ENCODE data around the gene RFNG. TPM values are rescaled to one million over a fixed set of nuclear protein-coding genes. Genes with fewer than 3 reads are reported as not detected.
A peak's percentile ranks its signal among the peaks of the same experiment; 100 is the strongest.
"Not testable (repeated sequence)": the region's sequence is repeated elsewhere in the genome, so short reads cannot be mapped to it uniquely, and the experiment has no call there.

The RFNG gene
- polyA plus RNA-seq, 3 donors = 39.4 to 51.2 (median 41.1) TPM

DNA sequence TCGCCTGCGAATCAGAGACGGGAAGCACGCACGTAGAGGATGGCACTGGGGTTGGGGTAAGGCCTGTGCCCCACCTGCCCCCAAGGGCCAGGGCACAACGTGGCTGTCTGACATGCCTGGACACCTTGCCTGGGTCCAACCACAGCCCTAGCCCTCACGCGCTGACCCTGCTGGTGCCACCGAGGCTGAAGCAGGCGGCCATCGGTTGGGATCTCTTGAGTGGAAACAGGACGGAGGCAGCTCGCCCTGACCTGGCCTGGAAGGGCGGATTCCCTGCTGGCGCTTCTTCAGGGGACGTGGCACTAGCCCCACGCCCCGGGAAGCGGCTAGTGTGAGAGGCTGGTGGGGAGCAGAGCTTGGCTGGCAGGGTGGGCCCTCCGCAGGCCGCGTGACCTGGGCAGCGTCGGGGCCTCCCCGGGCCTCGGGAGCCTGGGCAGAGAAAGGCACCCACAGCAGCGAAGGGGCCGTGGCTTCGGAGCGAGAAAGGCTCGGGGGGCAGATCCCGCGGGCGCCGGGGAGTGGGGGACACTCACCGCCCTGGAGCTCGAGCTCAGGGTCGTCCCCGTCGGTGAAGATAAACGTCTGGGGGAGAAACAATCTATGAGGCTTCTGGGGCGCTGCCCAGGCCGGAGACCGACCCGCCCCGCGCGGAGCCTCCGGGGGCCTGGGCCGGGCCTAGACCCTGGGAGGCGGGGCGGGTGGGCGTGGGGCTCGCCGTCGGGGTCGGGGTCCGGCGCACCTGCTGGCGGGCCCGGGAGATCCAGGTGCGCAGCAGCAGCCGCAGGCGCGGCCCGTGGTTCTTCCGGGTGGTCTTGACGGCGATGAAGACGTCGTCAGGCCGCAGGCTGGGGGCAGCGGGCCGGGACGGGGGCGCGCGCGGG, 610 bp downstream of the RFNG start:
- H3K27ac ChIP-seq (ENCODE audit: low read depth, low read length) = no peak overlapping the region
- 15 to 22% (median 15%) methylated on average over 42 to 79 of the region's 79 CpGs for WGBS, 3 donors

DNA sequence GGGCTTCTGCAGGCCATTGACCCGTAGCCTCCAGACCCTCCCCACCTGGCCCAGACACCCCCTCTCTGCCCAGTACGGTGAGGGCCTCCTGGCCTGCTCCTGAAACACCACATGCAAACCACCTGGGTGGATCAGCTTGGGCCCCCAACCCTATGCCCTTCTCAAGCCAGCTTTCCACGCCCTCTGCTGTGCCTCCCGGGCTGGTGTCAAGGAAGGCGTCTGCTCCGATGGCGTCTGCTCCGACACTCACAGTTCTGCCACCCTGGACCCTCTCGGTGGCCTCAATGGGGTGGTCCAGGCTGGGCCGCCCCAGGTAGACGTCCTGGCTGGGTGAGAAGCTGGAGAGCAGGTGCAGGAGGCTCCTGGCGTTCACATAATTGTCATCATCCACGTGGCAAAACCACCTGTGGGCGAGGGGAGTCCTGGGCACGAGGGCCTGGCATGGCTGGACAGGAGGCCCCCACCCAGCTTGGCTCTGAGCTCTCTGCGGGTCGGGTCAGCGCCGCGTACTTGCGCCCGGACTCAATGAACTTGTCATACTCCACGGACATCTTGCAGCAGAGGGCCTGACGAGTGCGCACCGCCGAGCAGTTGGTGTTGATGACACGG, 1.4 kb downstream of the RFNG start:
- H3K27ac ChIP-seq (ENCODE audit: low read depth, low read length) = no peak overlapping the region
- WGBS, 3 donors = 81 to 91% (median 87%) methylated on average over 28 of the region's 28 CpGs

DNA sequence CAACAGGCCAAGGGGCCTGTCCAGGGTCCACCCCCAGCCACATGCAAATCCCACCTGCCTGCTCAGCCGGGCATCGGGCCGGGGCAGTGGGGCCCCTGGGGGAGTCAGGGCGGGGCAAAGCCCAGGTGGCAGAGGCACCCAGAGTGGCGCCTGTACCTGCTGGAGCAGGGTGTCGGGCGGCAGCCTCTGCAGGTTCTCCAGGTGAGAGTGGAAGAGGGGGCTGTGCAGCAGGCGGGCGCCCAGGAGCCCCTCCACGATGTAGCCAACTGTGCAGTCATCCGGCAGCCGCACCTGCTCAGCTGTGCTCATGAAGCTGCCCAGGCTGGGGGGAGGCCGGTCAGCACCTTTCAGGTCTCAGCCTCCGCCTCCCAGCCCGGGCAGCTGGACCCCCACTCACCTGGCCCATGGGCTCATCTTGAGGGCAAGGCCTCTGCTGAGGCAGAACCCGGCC, 2.1 kb downstream of the RFNG start:
- no peak overlapping the region for H3K27ac ChIP-seq (ENCODE audit: low read depth, low read length)
- whole genome bisulfite sequencing, 3 donors = 93 to 95% (median 95%) methylated on average over 13 to 16 of the region's 16 CpGs

DNA sequence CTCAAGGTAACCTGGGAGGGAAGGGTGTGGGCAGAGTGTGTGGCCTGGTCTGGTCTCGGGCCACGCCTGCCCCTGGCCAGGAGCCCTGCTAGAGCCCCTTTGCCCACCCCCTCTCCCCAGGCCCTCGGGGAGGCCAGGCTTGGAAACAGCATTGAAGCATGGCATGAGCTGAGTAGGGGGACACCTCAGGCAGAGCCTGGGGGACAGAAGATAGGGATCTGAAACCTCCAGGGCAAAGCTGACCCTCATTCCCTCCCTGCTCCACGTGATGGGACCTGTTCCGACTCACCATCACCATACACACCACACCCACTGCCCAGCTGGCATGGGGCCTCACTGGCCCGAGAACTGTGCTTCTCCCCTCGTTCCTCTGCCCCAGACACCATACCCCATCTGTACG, 2.5 kb downstream of the RFNG start:
- WGBS, 3 donors = 87 to 95% (median 90%) methylated on average over 7 to 8 of the region's 8 CpGs
- no peak overlapping the region for H3K27ac ChIP-seq (ENCODE audit: low read depth, low read length)

DNA sequence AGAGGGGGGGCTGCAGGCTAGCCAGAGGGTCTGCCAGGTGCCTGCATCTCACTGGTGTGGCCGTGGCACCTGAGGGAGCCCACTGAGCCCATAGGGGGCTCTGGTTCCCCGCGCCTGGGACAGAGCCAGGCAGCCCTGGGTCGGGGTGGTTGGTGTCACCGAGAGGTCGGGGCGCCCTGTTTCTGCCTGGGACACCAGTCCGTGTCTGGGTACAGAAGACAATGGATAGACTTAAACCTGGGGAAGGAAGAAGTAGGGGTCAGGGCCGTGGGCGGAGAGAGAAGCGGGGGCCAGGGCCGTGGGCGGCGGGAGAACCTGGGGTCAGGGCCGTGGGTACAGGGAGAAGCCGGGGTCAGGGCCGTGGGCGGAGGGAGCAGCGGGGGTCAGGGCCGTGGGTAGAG, 3.0 kb downstream of the RFNG start:
- no peak overlapping the region for H3K27ac ChIP-seq (ENCODE audit: low read depth, low read length)
- WGBS, 3 donors = 89 to 96% (median 91%) methylated on average over 15 to 20 of the region's 20 CpGs

DNA sequence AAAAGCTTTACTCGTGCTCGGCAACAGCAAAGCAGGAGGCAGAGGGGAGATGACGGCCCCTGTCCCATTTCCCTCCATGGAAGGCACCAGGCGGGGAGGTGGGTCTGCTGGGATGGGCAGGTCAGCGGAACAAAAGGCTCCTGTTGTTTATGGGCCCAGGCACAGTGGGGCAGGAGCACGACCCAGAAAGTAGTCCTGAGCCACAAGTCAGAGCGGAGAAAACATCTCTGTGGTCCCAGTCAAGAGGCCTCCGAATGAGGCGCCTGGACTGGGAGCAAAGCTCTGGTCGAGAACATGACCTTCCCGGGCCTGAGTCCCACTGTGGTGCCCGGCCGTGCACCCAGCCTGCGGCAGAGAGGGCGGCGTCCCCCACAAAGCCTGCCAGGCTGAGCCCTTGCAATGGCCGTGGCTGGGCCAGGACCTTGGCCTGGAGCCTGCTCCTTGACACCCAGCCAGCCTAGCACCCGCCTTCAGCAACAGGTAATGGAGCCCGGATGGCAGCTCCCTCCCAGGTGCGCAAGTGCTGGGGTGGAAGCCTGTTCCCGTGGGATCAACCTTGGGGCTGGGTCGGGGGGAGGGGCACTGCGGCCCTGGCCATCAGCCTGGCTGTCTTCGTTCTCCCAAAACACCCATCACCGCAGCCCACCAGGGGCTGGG, 3.6 kb downstream of the RFNG start:
- H3K27ac ChIP-seq (ENCODE audit: low read depth, low read length) = no peak overlapping the region
- 87 to 91% (median 89%) methylated on average over 24 to 25 of the region's 25 CpGs for WGBS, 3 donors

DNA sequence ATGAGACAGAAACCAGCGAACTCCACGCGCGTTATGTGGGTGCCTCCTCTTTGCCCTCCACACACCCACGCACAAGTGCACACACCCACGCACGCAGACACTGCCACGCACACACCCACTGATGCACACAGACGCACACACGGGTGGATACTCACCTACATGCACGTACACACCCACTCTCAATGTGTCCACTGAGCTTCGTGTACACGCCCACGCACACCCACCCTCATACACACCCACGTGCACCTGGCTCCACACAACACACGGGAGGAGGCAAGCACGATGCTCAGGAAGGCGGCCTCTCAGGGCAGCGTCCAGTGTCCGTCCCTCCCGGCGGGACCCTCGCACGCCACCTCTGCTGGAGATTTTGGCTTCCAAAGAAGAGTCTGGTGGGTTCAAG, 4.2 kb downstream of the RFNG start:
- 87 to 90% (median 88%) methylated on average over 24 of the region's 24 CpGs for WGBS, 3 donors
- H3K27ac ChIP-seq (ENCODE audit: low read depth, low read length) = no peak overlapping the region

DNA sequence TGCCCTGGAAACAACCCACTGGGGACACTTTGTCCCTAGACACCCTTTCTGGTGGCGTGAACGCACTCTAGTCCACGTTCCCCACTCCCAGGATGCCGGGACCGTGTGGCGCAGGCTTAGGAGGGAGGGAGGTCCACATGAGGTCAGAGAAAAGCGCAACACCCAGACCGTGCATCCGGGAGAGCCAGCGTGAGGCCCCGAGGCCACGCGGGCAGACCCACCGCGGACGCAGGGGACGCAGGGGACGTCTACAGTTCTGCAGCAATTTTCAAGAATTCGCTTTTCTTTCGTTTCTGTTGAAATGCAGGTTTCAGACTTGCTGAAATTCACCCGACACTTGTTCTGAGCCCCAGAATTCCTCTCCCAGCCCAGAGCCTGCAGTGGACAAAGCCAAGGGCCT, 4.7 kb downstream of the RFNG start:
- H3K27ac ChIP-seq (ENCODE audit: low read depth, low read length) = no peak overlapping the region
- 88% methylated on average over 21 of the region's 21 CpGs for WGBS, 3 donors

DNA sequence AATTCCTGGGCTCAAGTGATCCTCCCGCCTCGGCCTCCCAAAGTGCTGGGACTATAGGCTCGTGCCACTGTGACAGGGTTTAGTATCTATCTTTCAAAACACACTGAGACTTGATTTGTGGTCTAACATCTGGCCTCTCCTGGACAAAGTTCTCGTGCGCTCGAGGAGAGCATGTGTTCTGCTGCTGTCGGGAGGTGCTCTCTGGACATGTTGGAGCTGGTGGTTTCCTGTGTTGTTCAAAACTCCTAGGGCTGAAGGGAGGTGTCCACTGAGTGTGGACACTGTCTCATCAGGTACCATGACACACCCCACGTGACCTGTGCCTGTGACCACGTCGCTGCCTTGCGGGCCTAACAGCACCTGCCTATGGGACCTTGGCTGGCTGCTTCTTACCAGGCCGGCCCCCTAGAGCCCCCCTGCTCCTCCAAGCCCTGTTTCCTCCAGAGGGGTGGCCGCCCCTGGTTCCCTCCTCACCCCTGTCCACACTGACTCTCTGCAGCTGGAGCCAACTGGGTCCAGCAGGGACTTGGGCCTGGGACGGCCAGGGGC, 5.6 kb downstream of the RFNG start:
- 75 to 80% (median 75%) methylated on average over 14 of the region's 14 CpGs for WGBS, 3 donors
- H3K27ac ChIP-seq (ENCODE audit: low read depth, low read length) = no peak overlapping the region

DNA sequence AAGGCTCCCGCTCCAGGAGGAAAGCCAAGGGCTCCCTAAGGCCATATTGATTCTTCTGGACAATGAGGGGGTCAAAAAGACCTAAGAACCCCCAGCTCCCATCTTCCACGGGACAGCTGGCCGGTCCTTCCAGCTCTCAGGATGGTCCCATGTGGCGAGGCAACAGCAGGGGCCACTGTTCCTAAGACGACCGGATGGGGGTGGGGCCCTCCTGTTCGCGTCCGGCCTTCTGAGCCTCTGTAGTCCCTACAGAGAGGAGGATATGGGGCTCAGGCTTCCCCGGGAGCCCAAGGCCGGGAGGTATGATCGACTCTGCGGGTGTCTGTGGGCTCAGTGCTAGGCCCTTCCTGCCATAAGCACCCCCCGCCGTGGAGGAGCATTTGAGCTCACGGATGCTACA, 8.1 kb downstream of the RFNG start:
- WGBS, 3 donors = 74 to 76% (median 75%) methylated on average over 16 of the region's 16 CpGs
- no peak overlapping the region for H3K27ac ChIP-seq (ENCODE audit: low read depth, low read length)

DNA sequence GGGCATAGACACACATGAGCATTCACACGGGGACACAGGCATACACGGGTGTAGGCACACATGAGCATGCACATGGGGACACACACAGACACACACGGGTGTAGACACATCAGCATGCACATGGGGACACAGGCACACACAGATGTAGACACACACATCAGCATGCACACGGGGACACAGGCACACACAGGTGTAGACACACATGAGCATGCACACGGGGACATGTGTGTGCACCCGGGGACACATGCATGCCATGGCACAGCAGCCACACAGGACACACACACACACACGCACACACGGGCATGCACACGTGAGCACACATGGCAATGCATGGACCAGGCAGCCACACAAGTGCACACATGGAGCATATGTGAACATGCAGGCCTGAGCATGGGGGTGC, 9.0 kb downstream of the RFNG start:
- H3K27ac ChIP-seq (ENCODE audit: low read depth, low read length) = no peak overlapping the region
- WGBS, 3 donors = 85 to 91% (median 88%) methylated on average over 9 of the region's 9 CpGs

DNA sequence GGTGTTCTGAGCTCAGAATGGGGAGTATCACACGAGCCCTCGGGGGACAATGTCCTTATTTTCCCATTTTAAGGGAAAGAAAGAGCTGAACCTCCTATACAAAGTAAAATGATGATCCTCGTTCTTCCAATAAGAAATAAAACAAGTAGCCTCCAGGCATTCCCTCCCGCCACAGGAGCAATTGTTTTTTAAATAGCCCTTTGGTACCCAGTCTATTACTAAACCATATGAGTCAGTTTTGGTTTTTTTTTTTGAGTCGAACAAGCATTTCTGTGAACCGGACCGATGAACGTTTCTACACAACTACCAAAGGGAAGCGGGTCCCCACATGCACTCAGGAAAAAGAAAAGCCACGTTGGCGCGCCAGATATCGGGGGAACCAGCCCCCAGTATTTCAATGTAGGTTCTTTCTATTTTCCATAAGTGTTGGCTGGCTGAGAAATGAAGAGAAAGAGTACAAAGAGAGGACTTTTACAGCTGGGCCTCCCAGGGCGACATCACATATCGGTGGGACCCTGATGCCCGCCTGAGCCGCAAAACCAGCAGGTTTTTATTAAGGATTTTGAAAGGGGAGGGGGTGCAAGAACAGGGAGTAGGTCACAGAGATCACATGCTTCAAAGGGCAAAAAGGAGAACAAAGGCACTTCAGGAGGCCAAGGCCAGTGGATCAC, 10.3 kb downstream of the RFNG start:
- WGBS, 3 donors = 79 to 89% (median 83%) methylated on average over 17 of the region's 17 CpGs
- no peak overlapping the region for H3K27ac ChIP-seq (ENCODE audit: low read depth, low read length)

DNA sequence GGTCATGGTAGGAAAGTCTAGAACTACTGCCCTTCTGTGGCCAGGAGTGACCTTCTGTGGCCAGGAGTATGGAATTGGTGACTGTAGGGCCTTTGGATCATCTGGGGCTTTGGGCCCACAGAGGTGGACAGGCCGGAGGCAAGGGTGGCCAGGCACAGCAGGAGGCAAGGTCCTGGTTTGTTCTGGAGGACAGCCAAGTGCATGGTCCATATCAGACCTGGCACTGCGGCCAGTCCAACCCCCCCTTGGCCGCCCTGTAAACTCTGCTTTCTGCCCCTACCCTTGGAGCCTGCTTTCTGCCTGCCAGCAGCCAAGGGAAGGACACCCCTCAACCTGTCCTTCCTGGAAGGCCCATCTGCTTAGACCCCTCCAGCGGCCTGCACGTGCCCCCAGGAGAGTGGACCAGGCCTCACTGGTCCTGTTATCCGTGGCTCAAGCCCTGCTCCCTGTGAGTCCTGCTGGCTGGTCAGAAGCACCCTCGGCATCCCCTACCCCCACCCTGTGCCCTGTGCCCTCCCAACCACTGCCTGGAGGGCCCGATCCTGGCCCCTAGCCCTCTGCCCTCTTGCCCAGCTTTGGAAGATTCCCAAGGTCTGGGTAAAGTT, 11.8 kb downstream of the RFNG start:
- 73 to 96% (median 96%) methylated on average over 8 of the region's 8 CpGs for WGBS, 3 donors
- H3K27ac ChIP-seq (ENCODE audit: low read depth, low read length) = no peak overlapping the region

DNA sequence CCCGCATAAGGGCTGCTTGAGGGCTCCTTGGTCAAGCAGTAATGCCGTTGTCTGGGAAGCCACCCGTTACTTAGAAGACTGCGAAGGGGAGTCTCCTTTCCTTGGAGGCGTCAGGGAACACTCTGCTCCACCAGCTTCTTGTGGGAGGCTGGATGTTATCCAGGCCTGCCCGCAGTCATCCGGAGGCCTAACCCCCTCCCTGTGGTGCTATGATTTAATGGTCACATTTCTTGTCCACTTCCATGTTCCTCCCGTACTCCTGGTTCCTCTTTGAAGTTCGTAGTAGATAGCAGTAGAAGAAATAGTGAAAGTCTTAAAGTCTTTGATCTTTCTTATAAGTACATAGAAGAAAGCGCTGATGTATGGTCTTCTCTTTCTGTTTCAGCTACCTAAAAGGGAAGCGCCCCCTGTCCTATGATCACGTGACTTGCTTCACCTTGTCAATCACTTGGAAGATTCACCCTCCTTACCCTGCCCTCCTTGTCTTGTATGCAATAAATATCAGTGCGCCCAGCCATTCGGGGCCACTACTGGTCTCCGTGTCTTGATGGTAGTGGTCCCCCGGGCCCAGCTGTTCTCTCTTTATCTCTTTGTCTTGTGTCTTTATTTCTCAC, 12.7 kb downstream of the RFNG start:
- 73 to 90% (median 73%) methylated on average over 16 of the region's 16 CpGs for WGBS, 3 donors

DNA sequence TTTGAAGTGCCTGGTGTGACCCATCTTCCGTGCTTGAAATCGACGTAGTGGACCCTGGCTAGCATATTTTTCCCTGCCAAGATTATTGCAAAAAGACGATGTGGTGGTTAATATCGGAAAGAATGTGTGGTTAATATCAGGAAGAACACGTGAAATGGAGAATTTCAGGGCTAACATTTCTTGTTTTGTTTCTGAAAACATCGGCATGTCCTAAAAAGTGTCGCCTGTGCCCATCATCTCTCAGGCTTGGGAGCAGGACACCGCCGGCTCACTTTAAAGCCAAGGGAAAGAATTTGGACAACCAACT, 13.8 kb downstream of the RFNG start:
- H3K27ac ChIP-seq (ENCODE audit: low read depth, low read length) = no peak overlapping the region
- 4 to 6% (median 6%) methylated on average over 10 of the region's 10 CpGs for WGBS, 3 donors

More for the DNA sequence above, 12.7 kb downstream of the RFNG start:
- H3K27ac ChIP-seq (ENCODE audit: low read depth, low read length) = not testable (repeated sequence)

DNA sequence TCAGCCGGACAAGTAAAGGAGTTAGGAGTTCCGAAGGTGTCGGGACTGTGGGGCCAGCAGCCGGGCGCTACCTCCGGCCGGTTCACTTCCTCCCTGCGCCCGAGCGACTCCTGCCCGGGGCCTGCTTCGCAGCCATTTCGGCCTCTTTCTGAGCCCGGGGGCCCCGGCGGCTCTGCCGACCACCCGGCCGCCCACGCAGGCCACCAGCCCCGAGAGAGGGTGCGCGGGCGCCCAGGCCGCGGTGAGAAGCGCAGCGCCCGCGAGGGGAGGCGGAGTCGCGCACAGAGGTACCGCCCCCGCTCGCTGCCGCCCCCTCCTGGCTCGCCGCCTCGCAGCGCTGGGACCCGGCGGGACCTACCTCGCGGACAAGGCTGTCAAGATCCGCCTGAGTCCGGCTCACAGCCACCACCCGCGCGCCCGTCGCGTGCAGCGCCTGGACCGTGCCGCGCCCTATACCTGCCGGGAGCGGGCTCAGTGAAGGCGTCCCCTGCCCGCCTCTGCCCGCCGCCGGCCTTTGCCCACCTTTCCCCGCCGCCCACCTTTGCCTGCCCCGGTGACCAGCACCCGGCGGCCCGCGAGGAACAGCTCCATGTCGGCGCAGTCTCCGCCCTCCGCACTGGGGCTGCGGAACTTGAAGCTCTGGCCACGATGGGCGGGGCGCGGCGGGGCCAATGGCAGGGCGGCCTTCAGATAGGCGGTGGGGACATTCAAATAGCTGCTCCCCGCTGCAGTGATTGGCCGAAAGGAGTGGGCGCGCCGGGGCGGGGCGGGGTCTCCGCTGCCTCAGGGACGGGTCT, 14.3 kb downstream of the RFNG start, which contains the start of gene DCXR:
Gene DCXR, minus strand, starts transcription at position 606 of the 797 bp plus-strand sequence. Its CDS starts 15 bp downstream, at position 591.
- WGBS, 3 donors = 0 to 1% (median 0%) methylated on average over 60 to 92 of the region's 92 CpGs
- H3K27ac ChIP-seq (ENCODE audit: low read depth, low read length) = peak within 1 kb of the TSS; percentile 79

DNA sequence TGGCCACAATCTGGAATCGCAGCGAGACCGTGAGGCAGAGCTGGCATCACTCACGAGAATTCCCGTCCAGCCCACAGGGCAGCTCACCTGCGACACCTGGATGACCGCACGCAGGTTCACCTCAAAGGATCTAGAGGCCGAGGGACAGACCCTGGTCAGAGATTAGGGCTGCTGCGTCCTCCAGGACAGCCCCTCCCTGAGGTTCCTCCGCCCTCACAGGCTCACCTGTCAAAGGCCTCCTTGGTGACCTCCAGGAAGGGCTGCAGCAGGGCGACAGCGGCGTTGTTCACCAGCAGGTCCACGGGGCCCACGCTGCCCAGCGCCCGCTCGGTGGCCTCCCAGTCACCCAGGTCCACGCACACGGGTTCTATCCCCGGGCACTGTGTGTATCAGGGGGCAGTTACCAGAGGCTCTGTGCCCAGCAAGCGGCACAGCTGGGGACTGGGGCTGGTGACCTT, 14.9 kb downstream of the RFNG start:
- peak overlapping the region; percentile 79 for H3K27ac ChIP-seq (ENCODE audit: low read depth, low read length)
- WGBS, 3 donors = 21 to 47% (median 36%) methylated on average over 23 of the region's 23 CpGs

Measured in adipose tissue (tissue), 3 donors.